H9 (cell line): ENCODE measurements around the gene ZNF319. TPM values are rescaled to one million over a fixed set of nuclear protein-coding genes. Genes with fewer than 3 reads are reported as not detected.

Experiments used
- DNase-seq: peaks from one replicate; pipeline ENCODE4 v3.0.0-alpha.2; 2017
- H2AFZ ChIP-seq: one replicate; pipeline ENCODE4 v1.6.1; 2013; ENCODE audit warnings: mild to moderate bottlenecking, low read length, control low read depth, moderate library complexity
- H2AK5ac ChIP-seq: 2 replicates; pipeline ENCODE4 v1.6.1; 2013; ENCODE audit warnings: low read length, control low read depth, mixed read lengths; ENCODE audit not compliant: insufficient read length
- H2BK120ac ChIP-seq: one replicate; pipeline ENCODE4 v1.6.1; 2013; ENCODE audit warnings: low read depth, mild to moderate bottlenecking, low read length, control low read depth, inconsistent platforms; ENCODE audit not compliant: poor library complexity, severe bottlenecking
- H2BK12ac ChIP-seq: 2 replicates; pipeline ENCODE4 v1.6.1; 2013; ENCODE audit warnings: low read length, control low read depth, mixed read lengths, low read depth; ENCODE audit not compliant: insufficient read length
- H2BK15ac ChIP-seq: 2 replicates; pipeline ENCODE4 v1.6.1; 2013; ENCODE audit warnings: low read depth, low read length, control low read depth
- H2BK20ac ChIP-seq: one replicate; pipeline ENCODE4 v1.6.1; 2013; ENCODE audit warnings: low read depth, mild to moderate bottlenecking, low read length, control low read depth, inconsistent platforms; ENCODE audit not compliant: poor library complexity, severe bottlenecking
- H2BK5ac ChIP-seq: 2 replicates; pipeline ENCODE4 v1.6.1; 2013; ENCODE audit warnings: low read length, control low read depth, mixed read lengths; ENCODE audit not compliant: insufficient read length
- H3K14ac ChIP-seq: 2 replicates; pipeline ENCODE4 v1.6.1; 2013; ENCODE audit warnings: low read length, control low read depth; ENCODE audit not compliant: insufficient read depth
- H3K18ac ChIP-seq: 2 replicates; pipeline ENCODE4 v1.6.1; 2013; ENCODE audit warnings: low read depth, mild to moderate bottlenecking, mixed read lengths, low read length, control low read depth; ENCODE audit not compliant: insufficient read length
- H3K23ac ChIP-seq: 2 replicates; pipeline ENCODE4 v1.6.1; 2013; ENCODE audit warnings: low read length, control low read depth, mixed read lengths, low read depth; ENCODE audit not compliant: insufficient read length
- H3K23me2 ChIP-seq: 2 replicates; pipeline ENCODE4 v1.6.1; 2013; ENCODE audit warnings: low read depth, mild to moderate bottlenecking, mixed read lengths, low read length, control low read depth; ENCODE audit not compliant: insufficient read length, poor library complexity, severe bottlenecking
- H3K27ac ChIP-seq: 2 replicates; pipeline ENCODE4 v1.5.1; 2013; ENCODE audit warnings: low read length, control low read depth, mixed read lengths, low read depth; ENCODE audit not compliant: insufficient read length
- H3K27me3 ChIP-seq: 2 replicates; pipeline ENCODE4 v1.6.1; 2013; ENCODE audit warnings: low read length, control low read depth, inconsistent platforms; ENCODE audit not compliant: insufficient read depth
- H3K4ac ChIP-seq: 2 replicates; pipeline ENCODE4 v1.6.1; 2013; ENCODE audit warnings: low read depth, mild to moderate bottlenecking, control low read depth, inconsistent platforms, low read length, moderate library complexity
- H3K4me1 ChIP-seq: 2 replicates; pipeline ENCODE4 v1.6.1; 2013; ENCODE audit warnings: low read length, control low read depth, inconsistent platforms; ENCODE audit not compliant: insufficient read depth
- H3K4me2 ChIP-seq: 2 replicates; pipeline ENCODE4 v1.6.1; 2013; ENCODE audit warnings: low read length, control low read depth, mixed read lengths; ENCODE audit not compliant: insufficient read length, insufficient read depth
- H3K56ac ChIP-seq: 2 replicates; pipeline ENCODE4 v1.6.1; 2013; ENCODE audit warnings: low read depth, mild to moderate bottlenecking, mixed read lengths, low read length, control low read depth; ENCODE audit not compliant: insufficient read length
- H3K79me1 ChIP-seq: 2 replicates; pipeline ENCODE4 v1.6.1; 2013; ENCODE audit warnings: low read depth, mild to moderate bottlenecking, moderate library complexity, low read length, control low read depth, inconsistent platforms; ENCODE audit not compliant: insufficient read depth, poor library complexity, severe bottlenecking
- H3K79me2 ChIP-seq: 2 replicates; pipeline ENCODE4 v1.6.1; 2013; ENCODE audit warnings: low read length, control low read depth, inconsistent platforms; ENCODE audit not compliant: insufficient read depth
- H3K9ac ChIP-seq: 2 replicates; pipeline ENCODE4 v1.6.1; 2013; ENCODE audit warnings: low read length, control low read depth, mixed read lengths; ENCODE audit not compliant: insufficient read length; ENCODE audit errors: extremely low read depth
- H3K9me3 ChIP-seq: one replicate; pipeline ENCODE4 v1.6.1; 2013; ENCODE audit warnings: low read depth, low read length, inconsistent platforms; ENCODE audit not compliant: control insufficient read depth
- H3T11ph ChIP-seq: one replicate; pipeline ENCODE4 v1.6.1; 2013; ENCODE audit warnings: mild to moderate bottlenecking, low read length, control low read depth, inconsistent platforms
- H4K20me1 ChIP-seq: one replicate; pipeline ENCODE4 v1.6.1; 2013; ENCODE audit not compliant: control insufficient read depth, insufficient read length, insufficient read depth
- H4K5ac ChIP-seq: 2 replicates; pipeline ENCODE4 v1.6.1; 2013; ENCODE audit warnings: low read depth, mild to moderate bottlenecking, mixed read lengths, low read length, control low read depth; ENCODE audit not compliant: insufficient read length
- H4K8ac ChIP-seq: replicated peaks from 2 replicates; pipeline ENCODE4 v1.6.1; 2013; ENCODE audit warnings: low read length, control low read depth, mixed read lengths, low read depth; ENCODE audit not compliant: insufficient read length
- H4K91ac ChIP-seq: 2 replicates; pipeline ENCODE4 v1.6.1; 2013; ENCODE audit warnings: low read depth, mild to moderate bottlenecking, moderate library complexity, mixed read lengths, low read length, control low read depth; ENCODE audit not compliant: insufficient read length
- H3K27ac Mint-ChIP-seq, 3 experiments: 2 replicates in 2 of 3; 3 replicates in 1 of 3; pipeline ENCODE4 v1.8.0; 2020 to 2021; ENCODE audit warnings: mixed read lengths in 3 of 3, mild to moderate bottlenecking in 1 of 3, moderate library complexity in 1 of 3
- H3K27me3 Mint-ChIP-seq: 2 replicates; pipeline ENCODE4 v1.8.0; 2021; ENCODE audit warnings: low read depth, mild to moderate bottlenecking, moderate library complexity, mixed read lengths
- H3K36me3 Mint-ChIP-seq, 3 experiments: 2 replicates in 2 of 3; 3 replicates in 1 of 3; pipeline ENCODE4 v1.8.0; 2020 to 2021; ENCODE audit warnings: low read depth in 3 of 3, mixed read lengths in 3 of 3; ENCODE audit not compliant: insufficient read depth in 1 of 3
- H3K4me1 Mint-ChIP-seq, 2 experiments: 2 replicates each; pipeline ENCODE4 v1.8.0; 2020; ENCODE audit warnings: mixed read lengths in 2 of 2
- H3K4me3 Mint-ChIP-seq, 2 experiments: 2 replicates in 1 of 2; 3 replicates in 1 of 2; pipeline ENCODE4 v1.8.0; 2020 to 2021; ENCODE audit warnings: mild to moderate bottlenecking in 2 of 2, mixed read lengths in 2 of 2, moderate library complexity in 1 of 2
- H3K9me3 Mint-ChIP-seq, 2 experiments: 2 replicates in 1 of 2; 3 replicates in 1 of 2; pipeline ENCODE4 v1.8.0; 2020; ENCODE audit warnings: mild to moderate bottlenecking in 2 of 2, mixed read lengths in 2 of 2, moderate library complexity in 1 of 2
- WGBS: extraction: QIAGEN DNeasy Blood & Tissue Kit; methylation state at CpG from one replicate; pipeline ENCODE4 v1.1.7; 2013; ENCODE audit warnings: missing lambda C conversion rate, low lambda C conversion rate, mixed read lengths; ENCODE audit not compliant: insufficient read length; ENCODE audit errors: extremely low coverage; 5-methylcytosine and 5-hydroxymethylcytosine counted together
- total RNA-seq: library from RNA; stranded (reverse); gene quantifications from 2 replicates; pipeline ENCODE4 v1.2.1, GENCODE V29; 2021
- TF ChIP-seq, protein P1 (sequence below): fragments of 200-600 bp; sonication (generic); conservative IDR thresholded peaks from 3 replicates; pipeline ENCODE4 v1.8.0; 2021; ENCODE audit warnings: antibody characterized with exemption, mild to moderate bottlenecking

Gene ZNF319
- total RNA-seq, 1 experiment from 2014 or later = 5.6 TPM

DNA sequence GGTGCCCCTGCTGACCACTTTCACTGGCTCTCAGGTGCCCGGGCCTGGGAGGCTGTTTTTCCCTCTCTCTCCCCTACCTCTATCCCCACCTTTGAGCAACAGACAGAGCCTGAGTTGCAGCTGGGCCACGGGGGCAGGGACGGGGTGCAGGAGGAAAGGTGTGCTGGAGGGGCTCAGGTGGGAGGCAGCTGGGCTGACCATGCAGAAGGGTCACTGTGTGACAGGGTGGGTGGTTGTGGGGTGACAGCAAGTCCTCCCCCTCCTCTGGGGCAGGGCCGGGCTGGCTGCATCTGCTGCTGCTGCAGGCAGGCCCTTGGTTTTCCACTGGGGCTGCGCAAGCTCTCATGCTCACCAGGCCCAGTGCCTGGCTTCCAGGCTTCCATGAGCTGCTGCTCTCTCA is 6.6 kb downstream of the ZNF319 start:
- H4K5ac ChIP-seq = no peak overlapping the region
- H3K56ac ChIP-seq = no peak overlapping the region
- H3K79me2 ChIP-seq = no peaks in the 10 kb centered on the region
- H4K8ac ChIP-seq = no peak overlapping the region
- TF ChIP-seq, protein P1, sequence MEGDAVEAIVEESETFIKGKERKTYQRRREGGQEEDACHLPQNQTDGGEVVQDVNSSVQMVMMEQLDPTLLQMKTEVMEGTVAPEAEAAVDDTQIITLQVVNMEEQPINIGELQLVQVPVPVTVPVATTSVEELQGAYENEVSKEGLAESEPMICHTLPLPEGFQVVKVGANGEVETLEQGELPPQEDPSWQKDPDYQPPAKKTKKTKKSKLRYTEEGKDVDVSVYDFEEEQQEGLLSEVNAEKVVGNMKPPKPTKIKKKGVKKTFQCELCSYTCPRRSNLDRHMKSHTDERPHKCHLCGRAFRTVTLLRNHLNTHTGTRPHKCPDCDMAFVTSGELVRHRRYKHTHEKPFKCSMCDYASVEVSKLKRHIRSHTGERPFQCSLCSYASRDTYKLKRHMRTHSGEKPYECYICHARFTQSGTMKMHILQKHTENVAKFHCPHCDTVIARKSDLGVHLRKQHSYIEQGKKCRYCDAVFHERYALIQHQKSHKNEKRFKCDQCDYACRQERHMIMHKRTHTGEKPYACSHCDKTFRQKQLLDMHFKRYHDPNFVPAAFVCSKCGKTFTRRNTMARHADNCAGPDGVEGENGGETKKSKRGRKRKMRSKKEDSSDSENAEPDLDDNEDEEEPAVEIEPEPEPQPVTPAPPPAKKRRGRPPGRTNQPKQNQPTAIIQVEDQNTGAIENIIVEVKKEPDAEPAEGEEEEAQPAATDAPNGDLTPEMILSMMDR = no peak
- Mint-ChIP-seq H3K27ac (no peak overlapping the region), H3K4me3 (no peak overlapping the region), H3K36me3 (peaks cover 4 to 14% (median 12%) of the 10 kb centered on the region in 3 experiments; a peak in 6 of 7 replicates), H3K27me3 (no peaks in the 10 kb centered on the region; the same call in 1 of the 2 replicates), H3K4me1 (peaks cover 10 to 11% of the 10 kb centered on the region in 2 experiments), H3K9me3 (no peaks in the 10 kb centered on the region)
- H2AFZ ChIP-seq = no peak overlapping the region
- WGBS = no CpG with 5 or more reads among the region's 5 CpGs
- no peaks in the 10 kb centered on the region; the same call in 1 of the 2 replicates for H3K4me1 ChIP-seq
- H3T11ph ChIP-seq = no peak overlapping the region
- no peak overlapping the region; the same call in 1 of the 2 replicates for H3K4ac ChIP-seq
- H3K14ac ChIP-seq = no peak overlapping the region; the same call in 1 of the 2 replicates
- H3K23me2 ChIP-seq = no peaks in the 10 kb centered on the region
- H2BK15ac ChIP-seq = no peak overlapping the region
- no peak overlapping the region for H2BK5ac ChIP-seq
- no peak overlapping the region for H3K18ac ChIP-seq
- no peak overlapping the region for H3K23ac ChIP-seq
- no peaks in the 10 kb centered on the region for H4K20me1 ChIP-seq
- no peak overlapping the region for H3K4me2 ChIP-seq
- DNase-seq = no peak
- H3K27me3 ChIP-seq = no peaks in the 10 kb centered on the region
- no peak overlapping the region for H3K9ac ChIP-seq
- no peak overlapping the region for H2BK120ac ChIP-seq
- no peak overlapping the region for H3K27ac ChIP-seq
- H3K79me1 ChIP-seq = no peaks in the 10 kb centered on the region
- H4K91ac ChIP-seq = peak overlapping the region; percentile 28
- no peaks in the 10 kb centered on the region for H3K9me3 ChIP-seq
- H2BK12ac ChIP-seq = no peak overlapping the region
- H2BK20ac ChIP-seq = no peak overlapping the region
- no peak overlapping the region for H2AK5ac ChIP-seq
